Panc1 (cell line): ENCODE measurements around the gene PKLR.

Source experiments
- POLR2AphosphoS5 ChIP-seq: IDR thresholded peaks from 2 replicates; pipeline ENCODE4 v1.6.1; 2012; ENCODE audit warnings: mild to moderate bottlenecking, low read depth, low read length, moderate library complexity
- TF ChIP-seq, protein P1 (sequence below): fragments of 450-650 bp; IDR thresholded peaks from 2 replicates; pipeline ENCODE4 v1.5.1; 2017; ENCODE audit warnings: mild to moderate bottlenecking
- TF ChIP-seq, protein P2 (sequence below), 2 experiments: IDR thresholded peaks; 2 replicates each; pipeline ENCODE4 v1.6.1; 2011 to 2012; ENCODE audit warnings: low read depth in 2 of 2, control low read depth in 1 of 2, low read length in 1 of 2, mild to moderate bottlenecking in 1 of 2, moderate library complexity in 1 of 2; ENCODE audit not compliant: insufficient read depth in 1 of 2

DNA sequence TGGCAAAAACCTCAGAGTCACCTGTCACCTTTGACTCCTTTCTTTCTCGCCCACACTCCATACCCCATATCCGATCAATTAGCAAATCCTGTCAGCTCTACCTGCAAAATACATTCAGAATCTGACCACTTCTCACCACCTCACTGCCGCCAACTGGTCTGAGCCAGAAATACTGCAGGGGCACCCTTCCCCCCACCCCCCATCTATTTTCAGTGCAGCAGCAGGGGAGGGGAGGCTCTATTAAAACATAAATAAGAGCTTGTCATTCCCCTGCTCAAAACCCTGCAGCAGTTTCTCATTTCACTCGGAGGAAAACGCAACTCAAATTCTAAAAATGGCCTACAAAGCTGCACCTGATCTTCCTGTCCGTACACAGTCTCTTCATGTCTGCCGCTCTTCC is 3.9 kb downstream of the PKLR start:
- TF ChIP-seq, protein P1, sequence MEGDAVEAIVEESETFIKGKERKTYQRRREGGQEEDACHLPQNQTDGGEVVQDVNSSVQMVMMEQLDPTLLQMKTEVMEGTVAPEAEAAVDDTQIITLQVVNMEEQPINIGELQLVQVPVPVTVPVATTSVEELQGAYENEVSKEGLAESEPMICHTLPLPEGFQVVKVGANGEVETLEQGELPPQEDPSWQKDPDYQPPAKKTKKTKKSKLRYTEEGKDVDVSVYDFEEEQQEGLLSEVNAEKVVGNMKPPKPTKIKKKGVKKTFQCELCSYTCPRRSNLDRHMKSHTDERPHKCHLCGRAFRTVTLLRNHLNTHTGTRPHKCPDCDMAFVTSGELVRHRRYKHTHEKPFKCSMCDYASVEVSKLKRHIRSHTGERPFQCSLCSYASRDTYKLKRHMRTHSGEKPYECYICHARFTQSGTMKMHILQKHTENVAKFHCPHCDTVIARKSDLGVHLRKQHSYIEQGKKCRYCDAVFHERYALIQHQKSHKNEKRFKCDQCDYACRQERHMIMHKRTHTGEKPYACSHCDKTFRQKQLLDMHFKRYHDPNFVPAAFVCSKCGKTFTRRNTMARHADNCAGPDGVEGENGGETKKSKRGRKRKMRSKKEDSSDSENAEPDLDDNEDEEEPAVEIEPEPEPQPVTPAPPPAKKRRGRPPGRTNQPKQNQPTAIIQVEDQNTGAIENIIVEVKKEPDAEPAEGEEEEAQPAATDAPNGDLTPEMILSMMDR = no peak
- TF ChIP-seq, protein P2, sequence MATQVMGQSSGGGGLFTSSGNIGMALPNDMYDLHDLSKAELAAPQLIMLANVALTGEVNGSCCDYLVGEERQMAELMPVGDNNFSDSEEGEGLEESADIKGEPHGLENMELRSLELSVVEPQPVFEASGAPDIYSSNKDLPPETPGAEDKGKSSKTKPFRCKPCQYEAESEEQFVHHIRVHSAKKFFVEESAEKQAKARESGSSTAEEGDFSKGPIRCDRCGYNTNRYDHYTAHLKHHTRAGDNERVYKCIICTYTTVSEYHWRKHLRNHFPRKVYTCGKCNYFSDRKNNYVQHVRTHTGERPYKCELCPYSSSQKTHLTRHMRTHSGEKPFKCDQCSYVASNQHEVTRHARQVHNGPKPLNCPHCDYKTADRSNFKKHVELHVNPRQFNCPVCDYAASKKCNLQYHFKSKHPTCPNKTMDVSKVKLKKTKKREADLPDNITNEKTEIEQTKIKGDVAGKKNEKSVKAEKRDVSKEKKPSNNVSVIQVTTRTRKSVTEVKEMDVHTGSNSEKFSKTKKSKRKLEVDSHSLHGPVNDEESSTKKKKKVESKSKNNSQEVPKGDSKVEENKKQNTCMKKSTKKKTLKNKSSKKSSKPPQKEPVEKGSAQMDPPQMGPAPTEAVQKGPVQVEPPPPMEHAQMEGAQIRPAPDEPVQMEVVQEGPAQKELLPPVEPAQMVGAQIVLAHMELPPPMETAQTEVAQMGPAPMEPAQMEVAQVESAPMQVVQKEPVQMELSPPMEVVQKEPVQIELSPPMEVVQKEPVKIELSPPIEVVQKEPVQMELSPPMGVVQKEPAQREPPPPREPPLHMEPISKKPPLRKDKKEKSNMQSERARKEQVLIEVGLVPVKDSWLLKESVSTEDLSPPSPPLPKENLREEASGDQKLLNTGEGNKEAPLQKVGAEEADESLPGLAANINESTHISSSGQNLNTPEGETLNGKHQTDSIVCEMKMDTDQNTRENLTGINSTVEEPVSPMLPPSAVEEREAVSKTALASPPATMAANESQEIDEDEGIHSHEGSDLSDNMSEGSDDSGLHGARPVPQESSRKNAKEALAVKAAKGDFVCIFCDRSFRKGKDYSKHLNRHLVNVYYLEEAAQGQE (IDR thresholded peaks at IDR 0.05; ENCODE audit: insufficient read depth in 1 of 2, low read depth in 2 of 2, low read length in 1 of 2) = no peak
- TF ChIP-seq POLR2AphosphoS5 = no peak
